ENCODE data around the gene VEGFC.

Gene VEGFC

GRCh38 chr4:176792326-176793059, at the start of gene VEGFC:
TSS of gene VEGFC (minus strand) at chr4:176792922. CDS start at chr4:176792311, 611 bp downstream.
- no peak within 1 kb of the TSS for H3K9ac ChIP-seq (ENCODE audit: low read depth, low read length)
- H3K9me3 ChIP-seq (ENCODE audit: control insufficient read depth, insufficient read depth, low read length), result no peaks in the 10 kb centered on the region
- H3K27me3 ChIP-seq (ENCODE audit: control insufficient read depth, insufficient read depth, low read length), result peaks cover 37% of the 10 kb centered on the region
- H3K27ac ChIP-seq (ENCODE audit: low read depth, low read length), result no peak within 1 kb of the TSS
- no peaks in the 10 kb centered on the region for H3K36me3 ChIP-seq (ENCODE audit: control insufficient read depth, insufficient read depth, low read length)
- H3K4me3 ChIP-seq (ENCODE audit: low read depth, low read length), result peak within 1 kb of the TSS; percentile 76
- no peaks in the 10 kb centered on the region for H3K4me1 ChIP-seq (ENCODE audit: control insufficient read depth, insufficient read depth, low read length)

GRCh38 chr4:176841711-176842112, 49.0 kb upstream of the VEGFC start:
- Histone ChIP-seq H3K9ac (ENCODE audit: low read depth, low read length) (no peak overlapping the region), H3K27me3 (ENCODE audit: control insufficient read depth, insufficient read depth, low read length) (no peaks in the 10 kb centered on the region), H3K4me3 (ENCODE audit: low read depth, low read length) (no peak overlapping the region), H3K27ac (ENCODE audit: low read depth, low read length) (no peak overlapping the region), H3K4me1 (ENCODE audit: control insufficient read depth, insufficient read depth, low read length) (peaks cover 8% of the 10 kb centered on the region; the same call in 1 of the 2 replicates), H3K9me3 (ENCODE audit: control insufficient read depth, insufficient read depth, low read length) (no peaks in the 10 kb centered on the region), H3K36me3 (ENCODE audit: control insufficient read depth, insufficient read depth, low read length) (no peaks in the 10 kb centered on the region)

GRCh38 chr4:176840166-176840565, 47.4 kb upstream of the VEGFC start:
- Histone ChIP-seq H3K4me1 (ENCODE audit: control insufficient read depth, insufficient read depth, low read length) (peaks cover 8% of the 10 kb centered on the region; the same call in 1 of the 2 replicates), H3K27me3 (ENCODE audit: control insufficient read depth, insufficient read depth, low read length) (no peaks in the 10 kb centered on the region), H3K9ac (ENCODE audit: low read depth, low read length) (no peak overlapping the region), H3K9me3 (ENCODE audit: control insufficient read depth, insufficient read depth, low read length) (no peaks in the 10 kb centered on the region), H3K4me3 (ENCODE audit: low read depth, low read length) (no peak overlapping the region), H3K36me3 (ENCODE audit: control insufficient read depth, insufficient read depth, low read length) (no peaks in the 10 kb centered on the region), H3K27ac (ENCODE audit: low read depth, low read length) (no peak overlapping the region)

- H3K27me3 ChIP-seq (ENCODE audit: control insufficient read depth, insufficient read depth, low read length), result no peaks in the 10 kb centered on the region
- no peak overlapping the region for H3K27ac ChIP-seq (ENCODE audit: low read depth, low read length)
- H3K4me1 ChIP-seq (ENCODE audit: control insufficient read depth, insufficient read depth, low read length), result peaks cover 8% of the 10 kb centered on the region; the same call in 1 of the 2 replicates
- no peak overlapping the region for H3K4me3 ChIP-seq (ENCODE audit: low read depth, low read length)
- no peaks in the 10 kb centered on the region for H3K36me3 ChIP-seq (ENCODE audit: control insufficient read depth, insufficient read depth, low read length)
- no peak overlapping the region for H3K9ac ChIP-seq (ENCODE audit: low read depth, low read length)
- H3K9me3 ChIP-seq (ENCODE audit: control insufficient read depth, insufficient read depth, low read length), result no peaks in the 10 kb centered on the region
These were observed 46.9 kb upstream of the VEGFC start for GRCh38 chr4:176839656-176840055.

GRCh38 chr4:176838601-176839433, 46.1 kb upstream of the VEGFC start:
- Histone ChIP-seq H3K4me1 (ENCODE audit: control insufficient read depth, insufficient read depth, low read length) (peaks cover 8% of the 10 kb centered on the region; the same call in 1 of the 2 replicates), H3K27ac (ENCODE audit: low read depth, low read length) (no peak overlapping the region), H3K9ac (ENCODE audit: low read depth, low read length) (no peak overlapping the region)

GRCh38 chr4:176837169-176837895, 44.6 kb upstream of the VEGFC start:
- no peak overlapping the region for H3K4me3 ChIP-seq (ENCODE audit: low read depth, low read length)
- no peak overlapping the region for H3K9ac ChIP-seq (ENCODE audit: low read depth, low read length)
- no peak overlapping the region for H3K27ac ChIP-seq (ENCODE audit: low read depth, low read length)
- H3K27me3 ChIP-seq (ENCODE audit: control insufficient read depth, insufficient read depth, low read length), result no peaks in the 10 kb centered on the region
- H3K9me3 ChIP-seq (ENCODE audit: control insufficient read depth, insufficient read depth, low read length), result no peaks in the 10 kb centered on the region
- no peaks in the 10 kb centered on the region for H3K36me3 ChIP-seq (ENCODE audit: control insufficient read depth, insufficient read depth, low read length)
- H3K4me1 ChIP-seq (ENCODE audit: control insufficient read depth, insufficient read depth, low read length), result peaks cover 8% of the 10 kb centered on the region; the same call in 1 of the 2 replicates

More at GRCh38 chr4:176838601-176839433, 46.1 kb upstream of the VEGFC start:
- H3K4me3 ChIP-seq (ENCODE audit: low read depth, low read length), result no peak overlapping the region; the same call in 1 of the 2 replicates
- no peaks in the 10 kb centered on the region for H3K27me3 ChIP-seq (ENCODE audit: control insufficient read depth, insufficient read depth, low read length)
- no peaks in the 10 kb centered on the region for H3K36me3 ChIP-seq (ENCODE audit: control insufficient read depth, insufficient read depth, low read length)
- H3K9me3 ChIP-seq (ENCODE audit: control insufficient read depth, insufficient read depth, low read length), result no peaks in the 10 kb centered on the region

GRCh38 chr4:176834531-176834930, 41.8 kb upstream of the VEGFC start:
- H3K9me3 ChIP-seq (ENCODE audit: control insufficient read depth, insufficient read depth, low read length), result no peaks in the 10 kb centered on the region
- H3K36me3 ChIP-seq (ENCODE audit: control insufficient read depth, insufficient read depth, low read length), result no peaks in the 10 kb centered on the region
- H3K27me3 ChIP-seq (ENCODE audit: control insufficient read depth, insufficient read depth, low read length), result no peaks in the 10 kb centered on the region
- H3K4me1 ChIP-seq (ENCODE audit: control insufficient read depth, insufficient read depth, low read length), result peaks cover 8% of the 10 kb centered on the region; the same call in 1 of the 2 replicates
- no peak overlapping the region for H3K4me3 ChIP-seq (ENCODE audit: low read depth, low read length)
- no peak overlapping the region for H3K27ac ChIP-seq (ENCODE audit: low read depth, low read length)
- no peak overlapping the region for H3K9ac ChIP-seq (ENCODE audit: low read depth, low read length)

- Histone ChIP-seq H3K27me3 (ENCODE audit: control insufficient read depth, insufficient read depth, low read length) (no peaks in the 10 kb centered on the region), H3K9ac (ENCODE audit: low read depth, low read length) (no peak overlapping the region), H3K27ac (ENCODE audit: low read depth, low read length) (no peak overlapping the region), H3K4me3 (ENCODE audit: low read depth, low read length) (no peak overlapping the region), H3K9me3 (ENCODE audit: control insufficient read depth, insufficient read depth, low read length) (no peaks in the 10 kb centered on the region), H3K36me3 (ENCODE audit: control insufficient read depth, insufficient read depth, low read length) (no peaks in the 10 kb centered on the region), H3K4me1 (ENCODE audit: control insufficient read depth, insufficient read depth, low read length) (peaks cover under 1% of the 10 kb centered on the region; the same call in 1 of the 2 replicates)
These were observed 40.9 kb upstream of the VEGFC start for GRCh38 chr4:176833400-176834175.

- no peak overlapping the region for H3K9ac ChIP-seq (ENCODE audit: low read depth, low read length)
- H3K9me3 ChIP-seq (ENCODE audit: control insufficient read depth, insufficient read depth, low read length), result no peaks in the 10 kb centered on the region
- no peaks in the 10 kb centered on the region for H3K27me3 ChIP-seq (ENCODE audit: control insufficient read depth, insufficient read depth, low read length)
These were observed 38.2 kb upstream of the VEGFC start for GRCh38 chr4:176830971-176831370.

GRCh38 chr4:176825586-176825985, 32.9 kb upstream of the VEGFC start:
- no peaks in the 10 kb centered on the region for H3K27me3 ChIP-seq (ENCODE audit: control insufficient read depth, insufficient read depth, low read length)
- H3K9me3 ChIP-seq (ENCODE audit: control insufficient read depth, insufficient read depth, low read length), result no peaks in the 10 kb centered on the region
- H3K9ac ChIP-seq (ENCODE audit: low read depth, low read length), result no peak overlapping the region
- H3K27ac ChIP-seq (ENCODE audit: low read depth, low read length), result no peak overlapping the region
- H3K4me3 ChIP-seq (ENCODE audit: low read depth, low read length), result no peak overlapping the region
- H3K4me1 ChIP-seq (ENCODE audit: control insufficient read depth, insufficient read depth, low read length), result no peaks in the 10 kb centered on the region
- H3K36me3 ChIP-seq (ENCODE audit: control insufficient read depth, insufficient read depth, low read length), result no peaks in the 10 kb centered on the region

More at GRCh38 chr4:176830971-176831370, 38.2 kb upstream of the VEGFC start:
- no peaks in the 10 kb centered on the region for H3K4me1 ChIP-seq (ENCODE audit: control insufficient read depth, insufficient read depth, low read length)
- no peaks in the 10 kb centered on the region for H3K36me3 ChIP-seq (ENCODE audit: control insufficient read depth, insufficient read depth, low read length)
- H3K27ac ChIP-seq (ENCODE audit: low read depth, low read length), result no peak overlapping the region
- H3K4me3 ChIP-seq (ENCODE audit: low read depth, low read length), result no peak overlapping the region

Measured in HUES48 (cell line).